Middle frontal gyrus (tissue), 1 donor: ENCODE measurements around the gene SHFL.

Experiments
- DNase-seq: peaks from one replicate; pipeline ENCODE4 v3.0.0-alpha.2; 2015; ENCODE audit warnings: low spot score; ENCODE audit errors: extremely low spot score

Gene SHFL

DNA sequence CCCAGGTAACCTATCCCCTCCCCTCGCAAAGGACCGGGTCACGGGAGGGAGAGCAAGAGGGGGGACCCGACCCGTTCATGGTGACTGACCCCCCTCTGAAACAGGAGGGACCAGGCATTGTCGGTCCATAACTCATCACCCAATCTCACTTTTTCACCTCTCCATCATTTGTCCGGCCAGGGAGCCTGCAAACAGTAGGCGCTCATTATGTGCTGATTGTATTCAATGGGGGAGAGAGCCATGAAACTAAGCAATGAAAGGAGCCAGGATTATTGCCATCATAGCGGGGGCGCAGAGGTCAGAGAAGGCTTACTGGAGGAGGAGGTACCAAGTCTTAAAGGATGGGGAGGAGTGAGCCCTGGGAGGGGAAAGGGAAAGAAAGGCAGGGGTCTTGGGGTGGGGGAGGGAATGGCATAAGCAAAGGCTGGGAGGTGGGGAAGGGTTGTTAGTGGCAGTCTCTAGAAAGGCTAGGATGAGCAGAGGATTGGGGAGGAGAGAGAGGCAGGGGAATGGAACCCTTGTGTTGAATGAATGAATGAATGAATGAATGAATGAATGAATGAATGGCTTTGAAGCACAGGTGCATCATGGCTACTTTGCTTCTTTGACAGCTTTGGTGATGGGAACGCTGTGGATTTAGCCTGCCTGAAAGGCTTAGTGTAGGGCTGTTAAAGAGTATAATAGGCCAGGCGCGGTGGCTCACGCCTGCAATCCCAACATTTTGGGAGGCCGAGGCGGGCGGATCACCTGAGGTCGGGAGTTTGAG lies 1.4 kb downstream of the SHFL start:
- DNase-seq = no peak

DNA sequence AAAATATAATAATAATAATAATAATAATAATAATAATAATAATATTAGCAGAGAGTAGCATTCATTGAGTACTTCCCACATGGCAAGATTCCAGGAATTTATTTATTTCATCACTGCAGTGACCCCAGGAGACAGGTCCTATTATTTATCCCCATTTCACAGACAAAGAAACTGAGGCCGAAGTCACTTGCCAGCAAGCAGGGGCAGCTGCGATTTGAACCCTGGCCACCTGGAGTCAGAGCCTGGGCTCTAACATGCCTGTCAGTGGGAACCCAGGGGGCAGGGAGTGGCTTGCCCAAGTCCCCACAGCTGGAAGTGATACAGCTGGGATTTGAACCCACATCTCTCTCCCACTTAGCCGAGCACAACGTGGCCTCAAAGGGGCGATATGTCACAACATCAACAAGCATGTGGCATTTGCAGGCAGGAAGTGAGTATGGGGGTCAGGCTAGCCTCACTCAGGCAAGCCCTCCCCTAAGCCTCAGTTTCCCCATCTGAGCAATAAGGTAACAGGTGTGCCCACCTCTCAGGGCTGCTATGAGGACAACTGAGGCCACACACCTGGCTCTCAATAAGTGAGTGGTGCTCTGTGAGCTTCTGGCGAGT lies 2.9 kb downstream of the SHFL start:
- DNase-seq = no peak

DNA sequence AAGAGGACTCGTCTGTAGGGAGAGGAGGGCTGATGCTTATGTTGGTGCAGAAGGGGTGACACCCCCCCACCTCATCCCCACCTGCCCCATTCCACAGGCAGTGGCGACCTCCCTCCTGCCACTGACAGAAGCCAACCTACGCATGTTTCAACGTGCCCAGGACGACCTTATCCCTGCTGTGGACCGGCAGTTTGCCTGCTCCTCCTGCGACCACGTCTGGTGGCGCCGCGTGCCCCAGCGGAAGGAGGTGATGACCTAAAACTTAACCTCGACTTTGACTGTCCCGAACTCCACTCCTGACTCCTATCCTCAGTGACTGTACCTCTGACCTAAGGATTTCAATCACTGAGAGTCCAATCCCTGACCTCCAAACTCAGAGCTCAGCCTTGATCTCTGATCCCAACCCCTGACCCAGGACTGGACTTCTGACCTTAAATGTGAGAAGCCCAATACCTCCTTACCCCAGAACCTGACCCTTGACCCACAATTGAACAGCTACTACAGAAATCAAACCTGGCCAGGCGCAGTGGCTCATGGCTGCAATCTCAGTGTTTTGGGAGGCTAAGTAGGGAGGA lies 3.8 kb downstream of the SHFL start:
- DNase-seq = no peak

DNA sequence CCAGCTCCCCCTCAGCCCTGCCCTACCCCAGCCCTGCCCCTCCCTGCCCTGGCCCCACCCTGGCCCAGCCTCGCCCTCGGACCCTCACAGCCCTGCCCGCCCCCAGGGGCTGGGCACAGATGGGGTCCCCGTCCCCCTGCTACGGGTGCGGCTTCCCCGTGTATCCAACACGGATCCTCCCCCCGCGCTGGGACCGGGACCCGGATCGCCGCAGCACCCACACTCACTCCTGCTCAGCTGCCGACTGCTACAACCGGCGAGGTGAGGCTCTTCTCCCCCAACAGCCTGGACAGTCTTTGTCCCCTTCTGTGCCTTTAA lies 5.2 kb downstream of the SHFL start:
- DNase-seq = no peak

DNA sequence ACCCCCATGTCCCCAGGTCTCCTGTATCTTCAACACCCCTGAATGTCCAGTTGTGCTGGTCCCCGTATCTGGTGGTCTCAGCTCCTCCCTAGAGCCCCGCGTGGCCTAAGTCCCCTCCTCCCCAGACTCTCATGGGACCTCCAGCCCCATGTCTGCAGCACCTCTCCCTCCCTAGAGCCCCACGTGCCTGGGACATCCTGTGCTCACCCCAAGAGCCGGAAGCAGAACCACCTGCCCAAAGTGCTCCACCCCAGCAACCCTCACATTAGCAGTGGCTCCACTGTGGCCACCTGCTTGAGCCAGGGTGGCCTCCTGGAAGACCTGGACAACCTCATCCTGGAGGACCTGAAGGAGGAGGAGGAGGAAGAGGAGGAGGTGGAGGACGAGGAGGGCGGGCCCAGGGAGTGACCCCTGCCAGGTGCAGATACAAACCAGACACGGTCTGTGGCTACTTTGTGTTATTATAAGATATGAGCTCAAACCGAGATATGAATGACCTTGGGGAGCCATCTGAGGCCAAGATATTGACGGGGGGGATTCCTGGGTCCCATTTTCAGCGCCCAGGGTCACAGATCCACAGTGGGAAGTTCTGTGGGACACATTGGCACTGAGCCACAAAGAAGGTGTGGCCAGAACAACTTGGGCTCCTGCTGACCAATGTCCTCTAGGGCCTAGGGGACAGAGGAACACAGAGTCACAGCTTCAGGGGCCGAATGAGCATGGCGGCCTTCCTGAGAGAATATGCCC lies 6.0 kb downstream of the SHFL start:
- no peak for DNase-seq

DNA sequence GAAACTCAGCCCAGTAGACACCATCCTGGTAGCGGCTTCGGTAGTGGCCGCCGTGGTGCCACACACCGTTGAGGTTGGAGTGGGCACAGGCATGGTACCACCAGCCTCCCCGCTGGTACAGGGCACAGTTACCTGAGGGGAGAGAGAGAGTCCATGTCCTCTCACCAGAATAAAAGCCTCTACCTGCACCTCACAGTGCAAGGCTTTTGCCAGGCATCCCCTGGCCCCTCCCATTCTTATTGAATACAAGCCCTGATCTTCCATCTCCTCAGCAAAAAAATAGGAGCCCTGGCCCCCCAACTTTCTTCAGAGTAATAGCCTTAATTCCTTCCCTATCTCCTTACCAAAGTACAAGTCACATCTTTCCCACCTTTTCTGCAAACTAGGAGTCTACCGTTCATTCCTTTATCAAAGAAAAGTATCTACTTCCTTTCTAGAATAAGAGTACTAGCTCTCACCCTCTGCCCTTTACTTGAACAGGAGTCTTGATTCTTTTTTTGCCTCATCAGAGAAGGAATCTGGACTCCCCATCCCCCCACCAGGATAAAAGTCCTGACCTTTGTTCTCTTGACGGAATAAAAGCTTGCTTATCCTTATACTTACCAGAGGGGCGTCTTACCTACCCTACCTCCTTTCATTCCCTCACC lies 6.7 kb downstream of the SHFL start:
- DNase-seq = no peak

DNA sequence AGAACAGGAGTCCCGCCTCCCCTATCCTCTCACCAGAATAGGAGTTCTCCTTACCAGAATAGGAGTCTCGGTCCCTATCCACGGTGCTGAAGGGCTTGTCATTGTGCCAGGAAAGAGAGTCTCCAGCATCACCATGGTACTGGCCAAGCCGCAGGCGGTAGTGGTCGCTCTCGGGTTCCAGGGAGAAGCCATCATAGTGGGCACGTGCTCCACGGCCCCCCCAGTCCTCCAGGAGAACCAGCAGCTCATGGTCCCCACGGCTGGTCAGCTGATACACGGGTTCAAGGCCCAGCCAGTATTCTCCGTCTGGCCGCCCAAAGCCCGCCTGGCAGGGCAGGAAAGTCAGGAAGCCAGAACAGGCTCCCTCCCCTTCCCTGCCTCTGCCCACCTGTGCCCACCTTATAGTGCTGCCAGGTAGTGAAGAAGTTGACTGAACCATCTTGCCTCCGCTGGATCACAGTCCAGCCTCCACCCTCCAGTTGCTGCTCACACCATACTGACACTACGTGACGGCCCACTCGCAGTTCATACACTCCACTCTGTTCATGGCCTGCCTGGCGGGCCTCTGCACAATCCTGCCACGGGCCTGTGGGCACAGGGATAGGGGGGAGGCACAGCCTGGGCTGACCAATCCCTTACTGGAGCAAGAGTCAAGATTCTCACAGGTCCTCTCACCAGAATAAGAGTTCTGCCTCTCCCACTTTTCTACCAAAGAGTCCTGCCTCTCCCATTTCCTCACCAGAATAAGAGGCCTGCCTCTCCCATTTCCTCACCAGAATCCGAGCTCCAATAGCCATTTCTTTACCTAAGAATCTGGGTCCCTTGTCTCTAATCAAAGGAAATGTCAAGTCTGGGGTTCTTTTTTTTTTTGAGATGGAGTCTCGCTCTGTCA lies 7.4 kb downstream of the SHFL start:
- no peak for DNase-seq

DNA sequence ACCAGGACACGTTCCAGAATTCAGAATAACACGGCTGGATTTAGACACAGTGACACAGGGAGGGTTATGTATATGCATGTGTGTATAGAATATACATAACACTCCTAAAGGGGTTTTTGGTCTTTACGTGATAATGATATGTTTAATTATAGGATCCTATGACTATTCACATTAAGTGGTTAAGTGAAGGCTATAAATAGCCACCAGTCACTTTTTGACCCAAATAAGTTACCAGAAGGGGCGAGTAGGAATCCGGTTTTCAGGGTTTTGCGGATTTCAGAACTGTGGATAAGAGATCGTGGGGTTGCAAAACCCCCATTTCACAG lies 9.5 kb downstream of the SHFL start:
- no peak for DNase-seq

DNA sequence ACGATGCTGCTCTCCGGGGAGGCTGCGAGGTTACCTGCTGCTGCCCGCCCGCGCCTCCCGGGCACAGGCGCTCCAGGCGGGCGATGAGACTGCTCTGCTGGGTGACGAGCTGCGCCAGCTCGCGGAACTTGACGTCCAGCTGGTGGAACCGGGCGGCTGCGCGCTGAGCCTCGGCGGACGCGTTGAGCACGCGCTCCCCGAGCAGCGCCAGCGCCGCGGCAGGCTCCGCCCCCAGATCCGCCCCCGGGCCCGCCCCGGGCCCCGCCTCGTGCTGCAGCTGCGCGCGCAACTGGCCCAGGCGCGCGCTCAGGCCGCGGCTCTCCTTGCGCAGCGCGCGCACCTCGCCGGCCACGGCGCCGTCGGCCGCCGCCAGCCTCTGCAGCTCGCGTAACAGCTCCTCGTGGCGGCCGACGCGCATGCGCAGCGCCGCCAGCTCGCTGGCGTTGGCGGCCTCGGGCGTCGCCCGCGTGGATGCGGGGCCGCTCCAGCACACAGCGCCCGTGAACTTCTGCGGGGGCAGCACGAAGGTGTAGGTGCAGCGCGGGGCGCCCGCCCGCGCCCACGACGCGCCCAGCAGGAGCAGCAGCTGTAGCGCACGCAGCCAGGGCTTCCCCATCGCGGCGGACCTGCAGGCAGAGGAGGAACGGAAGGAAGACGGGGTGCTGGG lies 10.0 kb downstream of the SHFL start:
- DNase-seq = peak; percentile 84

DNA sequence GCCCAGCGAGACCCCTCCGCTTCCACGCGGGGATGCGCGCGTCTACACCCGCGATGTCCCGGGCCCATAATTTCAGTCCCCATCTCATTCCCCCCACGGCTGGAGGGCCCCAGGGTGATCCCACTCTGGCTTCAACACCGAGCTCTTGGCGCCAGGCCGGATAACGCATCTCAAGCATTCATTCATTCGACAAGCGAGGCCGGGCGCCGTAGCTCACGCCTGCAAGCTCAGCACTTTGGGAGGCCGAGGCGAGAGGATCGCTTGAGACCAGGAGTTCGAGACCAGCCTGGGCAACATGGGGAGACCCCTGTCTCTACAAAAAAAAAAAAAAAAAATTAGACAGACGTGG lies 10.5 kb downstream of the SHFL start:
- DNase-seq = no peak

DNA sequence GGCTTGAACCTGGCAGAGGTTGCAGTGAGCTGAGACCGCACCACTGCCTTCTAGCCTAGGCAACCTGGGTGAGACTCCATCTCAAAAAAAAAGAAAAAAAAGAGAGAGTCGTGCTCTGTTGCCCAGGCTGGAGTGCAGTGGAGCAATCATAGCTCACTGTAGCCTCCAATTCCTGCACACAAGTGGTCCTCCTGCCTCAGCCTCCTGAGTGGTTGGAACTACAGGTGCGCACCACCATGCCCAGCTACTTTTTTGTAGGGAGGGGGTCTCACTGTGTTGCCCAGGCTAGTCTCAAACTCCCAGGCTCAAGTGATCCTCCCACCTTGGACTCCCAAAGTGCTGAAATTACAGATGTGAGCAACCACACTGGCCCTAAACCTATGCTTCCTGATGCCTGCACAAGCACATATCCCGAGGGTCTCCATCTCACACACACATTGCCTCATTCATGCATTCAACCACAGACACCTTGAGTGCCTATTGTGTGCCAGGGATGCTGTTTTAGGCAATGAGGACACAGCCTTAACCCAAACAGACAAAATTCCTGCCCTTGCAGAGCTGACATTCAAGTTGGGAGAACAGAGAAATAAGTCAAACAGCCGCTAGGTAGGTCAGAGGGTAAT lies 14.2 kb downstream of the SHFL start:
- DNase-seq = no peak

DNA sequence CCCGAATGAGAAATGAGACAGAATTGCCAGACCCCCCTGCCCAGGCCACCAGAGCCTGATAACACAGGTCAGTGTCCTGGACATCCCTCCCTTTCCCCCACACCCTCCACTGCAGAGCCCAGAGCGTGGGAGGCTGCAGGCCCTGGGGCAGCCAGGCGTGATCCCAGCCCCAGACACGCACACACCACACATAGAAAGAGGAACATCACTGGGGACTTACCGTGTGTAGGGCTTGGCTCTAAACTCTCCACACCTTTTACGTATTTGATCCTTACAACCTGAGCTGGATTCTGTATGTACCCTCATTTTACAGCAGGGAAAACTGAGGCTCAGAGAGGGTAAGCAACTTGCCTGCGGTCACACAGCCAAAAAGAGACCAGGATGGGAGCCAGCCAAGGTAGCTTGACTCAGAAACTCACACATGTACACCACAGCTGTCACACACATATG lies 16.7 kb downstream of the SHFL start:
- DNase-seq = no peak

DNA sequence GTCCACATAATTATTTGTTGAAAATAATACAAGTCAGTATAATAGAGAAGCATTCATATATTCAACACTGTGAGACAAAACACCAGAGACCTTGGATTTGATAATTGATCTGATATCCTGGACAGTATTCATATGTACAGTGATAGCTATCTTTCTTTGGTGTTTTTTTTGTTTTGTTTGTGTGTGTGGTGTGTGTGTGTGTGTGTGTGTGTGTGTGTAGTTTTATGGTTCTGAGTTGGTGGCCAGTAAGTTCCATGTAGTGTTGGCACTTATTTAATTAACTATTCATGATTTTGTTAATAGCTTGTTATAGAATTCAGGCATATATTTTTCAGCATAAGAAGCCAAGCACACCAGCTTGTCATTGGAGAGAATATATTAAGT lies 18.0 kb downstream of the SHFL start:
- no peak for DNase-seq

DNA sequence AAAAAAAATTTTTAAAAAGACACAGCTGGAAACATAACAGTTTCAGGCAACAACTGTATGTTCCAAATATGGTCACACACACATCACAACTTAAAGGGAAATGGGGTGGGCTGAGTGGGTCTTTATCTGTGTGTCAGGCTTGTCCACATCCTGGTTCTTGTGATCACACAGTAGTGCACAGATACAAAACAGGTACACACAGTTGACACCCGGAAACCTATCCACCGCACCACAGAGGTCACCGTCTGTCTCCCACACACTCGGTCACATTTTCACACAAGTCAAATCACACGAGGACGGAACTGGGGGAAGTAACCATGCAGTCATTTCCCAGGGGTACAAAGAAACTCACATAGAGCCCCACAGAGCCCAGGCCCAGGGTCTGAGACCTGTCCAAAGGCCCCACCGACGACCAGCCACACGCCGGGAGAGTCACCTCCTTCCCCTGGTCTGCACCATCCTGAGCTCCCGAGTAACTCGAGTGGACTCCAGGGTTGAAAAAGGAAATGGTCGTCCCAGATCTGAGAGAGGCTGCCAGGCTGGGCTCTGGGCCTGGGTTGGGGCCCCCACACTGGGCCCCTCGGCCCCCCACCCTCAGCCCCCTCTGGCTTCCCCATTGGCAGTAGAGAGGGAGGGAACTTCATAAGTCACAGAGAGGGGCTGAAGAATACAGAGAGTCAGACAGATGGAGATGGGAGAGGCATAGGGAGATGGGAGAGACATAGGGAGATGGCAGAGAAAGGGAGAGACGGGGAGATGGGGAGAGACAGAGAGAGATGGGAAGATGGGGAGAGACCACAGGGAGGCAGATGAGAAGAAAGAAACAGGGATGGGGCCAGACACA lies 18.8 kb downstream of the SHFL start:
- DNase-seq = no peak

DNA sequence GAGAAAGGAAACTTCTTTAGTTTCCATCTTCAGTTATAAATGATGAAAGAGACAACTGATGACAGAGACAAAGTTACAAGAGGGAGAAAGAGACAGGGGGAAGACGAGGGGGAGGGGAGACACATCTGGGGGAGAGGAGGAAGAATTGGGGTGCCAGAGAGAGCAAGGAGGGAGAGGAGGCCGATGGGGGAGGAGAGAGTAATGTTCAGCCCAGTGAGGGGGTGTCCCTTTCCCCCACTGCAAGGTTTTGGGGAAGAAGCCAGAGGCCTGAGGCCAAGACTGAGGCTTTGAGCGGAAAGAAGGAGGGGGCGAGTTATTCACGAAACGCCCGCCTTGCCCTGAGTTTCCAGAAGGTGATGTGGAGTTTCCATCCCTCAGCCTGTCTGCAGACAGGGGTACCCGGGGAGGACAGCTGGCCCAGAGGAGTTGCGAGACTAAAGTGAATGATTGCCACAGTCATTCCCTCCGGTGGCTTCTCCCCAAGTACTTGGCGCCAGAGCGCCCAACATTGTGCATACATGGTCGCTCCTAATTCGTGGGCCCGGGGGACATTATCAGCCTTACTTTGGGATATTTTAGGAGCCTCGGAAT lies 19.5 kb downstream of the SHFL start:
- DNase-seq = no peak

DNA sequence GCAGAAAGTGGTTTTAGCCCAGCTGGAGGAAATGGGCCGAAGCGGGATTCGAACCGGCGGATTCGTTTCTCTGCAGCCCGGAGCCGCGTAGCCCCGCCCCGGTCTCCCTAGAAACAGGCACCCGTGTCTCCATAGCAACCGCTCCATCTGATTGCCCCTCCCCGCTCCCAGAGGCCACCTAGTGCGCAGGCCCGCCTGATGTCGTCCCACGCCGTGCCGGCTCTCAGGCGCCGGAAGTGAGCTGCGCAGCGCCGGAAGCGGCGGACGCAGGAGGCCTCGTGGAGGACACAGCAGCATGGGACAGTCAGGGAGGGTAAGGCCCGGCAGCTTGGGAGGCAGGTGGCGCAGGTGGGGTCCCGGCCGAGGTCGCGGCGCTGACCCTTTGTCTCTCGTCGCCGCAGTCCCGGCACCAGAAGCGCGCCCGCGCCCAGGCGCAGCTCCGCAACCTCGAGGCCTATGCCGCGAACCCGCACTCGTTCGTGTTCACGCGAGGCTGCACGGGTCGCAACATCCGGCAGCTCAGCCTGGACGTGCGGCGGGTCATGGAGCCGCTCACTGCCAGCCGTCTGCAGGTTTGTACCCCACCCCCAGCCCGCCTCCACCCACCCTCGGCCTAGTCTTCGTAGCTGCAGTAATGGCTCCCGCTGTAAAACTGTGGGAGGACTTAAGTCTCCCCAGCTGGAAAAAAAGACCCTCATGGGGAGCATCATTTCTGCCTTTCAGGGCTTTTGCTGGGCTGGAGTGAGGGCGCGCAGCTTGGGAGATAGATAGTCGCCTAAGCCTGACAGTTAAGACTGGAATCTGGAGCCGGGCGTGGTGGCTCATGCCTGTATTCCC lies 20.2 kb downstream of the SHFL start, which contains the start of gene PPAN:
PPAN (plus strand) TSS at position 263 of the 837 bp plus-strand sequence; CDS start at position 296, 33 bp downstream.
- DNase-seq = peak; percentile 92

DNA sequence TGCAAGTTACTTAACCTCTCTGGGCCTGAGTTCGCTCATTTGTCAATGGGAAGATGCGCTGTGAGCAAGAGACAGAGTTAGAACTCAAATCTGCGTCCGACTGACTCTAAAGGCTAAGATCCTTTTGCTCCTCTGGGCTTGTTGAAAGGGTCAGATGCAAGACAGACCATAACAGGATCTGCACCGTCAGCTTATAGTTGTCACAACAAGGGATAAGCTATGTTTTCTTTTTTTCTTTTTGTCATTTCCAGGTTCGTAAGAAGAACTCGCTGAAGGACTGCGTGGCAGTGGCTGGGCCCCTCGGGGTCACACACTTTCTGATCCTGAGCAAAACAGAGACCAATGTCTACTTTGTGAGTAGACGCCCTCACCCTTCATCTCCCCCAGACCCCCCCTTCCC lies 21.1 kb downstream of the SHFL start:
- no peak for DNase-seq
